Cardiac fibroblast (primary cell): Measurements from ENCODE around the gene DOC2A.
A peak's percentile ranks its signal among the peaks of the same experiment; 100 is the strongest.

Experiments
- DNase-seq, 2 donors: peaks; one replicate each; pipeline versions ENCODE4 v3.0.0 to v3.0.0-alpha.2; 2010; ENCODE audit warnings: low read depth in 2 of 2
- H3K4me3 ChIP-seq, 2 donors: replicated peaks in 1 of 2; 1 replicate in 1 of 2; 2 replicates in 1 of 2; pipeline ENCODE4 v1.5.1; 2011; ENCODE audit warnings: low read depth in 2 of 2, low read length in 2 of 2, mild to moderate bottlenecking in 2 of 2, moderate library complexity in 1 of 2
- CTCF ChIP-seq: IDR thresholded peaks from one replicate; pipeline ENCODE4 v1.5.1; 2011; ENCODE audit warnings: low read depth, mild to moderate bottlenecking, low read length, inconsistent platforms

Gene DOC2A

GRCh38 chr16:30003670-30004423 is 7.0 kb downstream of the DOC2A start:
- no peak overlapping the region for H3K4me3 ChIP-seq
- no peak for DNase-seq
- TF ChIP-seq CTCF: no peak

- no peak for TF ChIP-seq CTCF
- DNase-seq: no peak
- no peak overlapping the region for H3K4me3 ChIP-seq
Measured at GRCh38 chr16:30002614-30003346, 8.0 kb downstream of the DOC2A start.

- no peak for DNase-seq
- no peak for TF ChIP-seq CTCF
- no peak overlapping the region for H3K4me3 ChIP-seq
Measured at GRCh38 chr16:30000735-30001631, 9.8 kb downstream of the DOC2A start.

- H3K4me3 ChIP-seq: no peak overlapping the region
- no peak for DNase-seq
- TF ChIP-seq CTCF: no peak
Measured at GRCh38 chr16:29999605-30000004, 11.2 kb downstream of the DOC2A start.

- H3K4me3 ChIP-seq: peak overlapping the region; percentile 88 to 93
- TF ChIP-seq CTCF: no peak
- no peak for DNase-seq
Measured at GRCh38 chr16:29996766-29997250, 14.0 kb downstream of the DOC2A start.

- H3K4me3 ChIP-seq: peak within 1 kb of the TSS; percentile 88 to 93
- TF ChIP-seq CTCF: no peak
- DNase-seq: peak; percentile 94 to 95
Measured at GRCh38 chr16:29995911-29996765, 14.7 kb downstream of the DOC2A start, which contains the start of gene INO80E. Gene INO80E, plus strand, starts transcription at chr16:29996241. Its CDS starts 70 bp downstream, at chr16:29996311.
